Measurements from ENCODE around the gene BACH2.

DNA sequence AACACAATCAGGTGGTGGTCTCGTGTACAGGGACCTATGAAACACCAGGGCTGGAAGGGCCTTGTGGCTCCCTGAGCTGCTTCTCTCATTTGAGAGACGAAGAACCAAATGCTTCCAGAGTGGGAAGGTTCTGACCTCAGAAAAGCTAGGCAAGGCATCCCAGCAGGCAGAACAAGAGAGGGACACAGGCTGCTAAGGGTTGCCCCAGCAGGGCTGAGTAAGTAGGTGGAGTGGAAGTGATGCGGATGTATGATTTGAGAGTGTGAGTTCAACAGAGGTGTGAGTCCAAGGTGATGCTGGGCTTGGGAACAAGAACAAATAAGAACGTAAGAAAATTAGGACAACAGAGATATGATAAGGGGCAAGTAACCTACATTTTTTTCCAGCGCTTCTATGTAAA lies 147.8 kb downstream of the BACH2 start:
- no peak for TF ChIP-seq SP1 (IDR thresholded peaks at IDR 0.05; ENCODE audit: low read depth)
- no peak for TF ChIP-seq CEBPB (IDR thresholded peaks at IDR 0.05; ENCODE audit: low read depth)
- TF ChIP-seq, protein P1, sequence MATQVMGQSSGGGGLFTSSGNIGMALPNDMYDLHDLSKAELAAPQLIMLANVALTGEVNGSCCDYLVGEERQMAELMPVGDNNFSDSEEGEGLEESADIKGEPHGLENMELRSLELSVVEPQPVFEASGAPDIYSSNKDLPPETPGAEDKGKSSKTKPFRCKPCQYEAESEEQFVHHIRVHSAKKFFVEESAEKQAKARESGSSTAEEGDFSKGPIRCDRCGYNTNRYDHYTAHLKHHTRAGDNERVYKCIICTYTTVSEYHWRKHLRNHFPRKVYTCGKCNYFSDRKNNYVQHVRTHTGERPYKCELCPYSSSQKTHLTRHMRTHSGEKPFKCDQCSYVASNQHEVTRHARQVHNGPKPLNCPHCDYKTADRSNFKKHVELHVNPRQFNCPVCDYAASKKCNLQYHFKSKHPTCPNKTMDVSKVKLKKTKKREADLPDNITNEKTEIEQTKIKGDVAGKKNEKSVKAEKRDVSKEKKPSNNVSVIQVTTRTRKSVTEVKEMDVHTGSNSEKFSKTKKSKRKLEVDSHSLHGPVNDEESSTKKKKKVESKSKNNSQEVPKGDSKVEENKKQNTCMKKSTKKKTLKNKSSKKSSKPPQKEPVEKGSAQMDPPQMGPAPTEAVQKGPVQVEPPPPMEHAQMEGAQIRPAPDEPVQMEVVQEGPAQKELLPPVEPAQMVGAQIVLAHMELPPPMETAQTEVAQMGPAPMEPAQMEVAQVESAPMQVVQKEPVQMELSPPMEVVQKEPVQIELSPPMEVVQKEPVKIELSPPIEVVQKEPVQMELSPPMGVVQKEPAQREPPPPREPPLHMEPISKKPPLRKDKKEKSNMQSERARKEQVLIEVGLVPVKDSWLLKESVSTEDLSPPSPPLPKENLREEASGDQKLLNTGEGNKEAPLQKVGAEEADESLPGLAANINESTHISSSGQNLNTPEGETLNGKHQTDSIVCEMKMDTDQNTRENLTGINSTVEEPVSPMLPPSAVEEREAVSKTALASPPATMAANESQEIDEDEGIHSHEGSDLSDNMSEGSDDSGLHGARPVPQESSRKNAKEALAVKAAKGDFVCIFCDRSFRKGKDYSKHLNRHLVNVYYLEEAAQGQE (IDR thresholded peaks at IDR 0.05; ENCODE audit: low read depth): no peak

Data from HCT116 (cell line).